Measurements from ENCODE around the gene BTG1.
"Not testable (repeated sequence)": the region's sequence is repeated elsewhere in the genome, so short reads cannot be mapped to it uniquely, and the experiment has no call there.

BTG1 gene

DNA sequence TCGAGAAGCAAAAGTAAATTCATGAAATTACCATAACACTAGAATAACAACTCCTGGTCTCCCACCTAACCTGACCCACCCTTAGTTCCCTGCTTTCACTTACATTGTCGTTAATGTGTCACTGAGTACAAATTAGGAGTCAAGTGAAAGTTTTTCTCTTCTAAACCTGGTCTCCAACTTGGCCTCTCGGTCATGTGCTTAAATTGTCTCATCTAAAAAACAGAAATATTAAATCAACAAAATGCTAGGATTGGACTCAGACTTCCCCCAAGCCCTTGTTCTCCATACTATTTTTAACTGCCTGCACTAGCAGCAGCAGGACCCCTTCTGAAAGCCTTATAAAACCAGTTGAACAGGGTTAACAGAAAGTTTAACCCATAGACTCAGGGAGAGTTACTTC lies 1.8 kb upstream of the BTG1 start:
- no peak for DNase-seq

DNA sequence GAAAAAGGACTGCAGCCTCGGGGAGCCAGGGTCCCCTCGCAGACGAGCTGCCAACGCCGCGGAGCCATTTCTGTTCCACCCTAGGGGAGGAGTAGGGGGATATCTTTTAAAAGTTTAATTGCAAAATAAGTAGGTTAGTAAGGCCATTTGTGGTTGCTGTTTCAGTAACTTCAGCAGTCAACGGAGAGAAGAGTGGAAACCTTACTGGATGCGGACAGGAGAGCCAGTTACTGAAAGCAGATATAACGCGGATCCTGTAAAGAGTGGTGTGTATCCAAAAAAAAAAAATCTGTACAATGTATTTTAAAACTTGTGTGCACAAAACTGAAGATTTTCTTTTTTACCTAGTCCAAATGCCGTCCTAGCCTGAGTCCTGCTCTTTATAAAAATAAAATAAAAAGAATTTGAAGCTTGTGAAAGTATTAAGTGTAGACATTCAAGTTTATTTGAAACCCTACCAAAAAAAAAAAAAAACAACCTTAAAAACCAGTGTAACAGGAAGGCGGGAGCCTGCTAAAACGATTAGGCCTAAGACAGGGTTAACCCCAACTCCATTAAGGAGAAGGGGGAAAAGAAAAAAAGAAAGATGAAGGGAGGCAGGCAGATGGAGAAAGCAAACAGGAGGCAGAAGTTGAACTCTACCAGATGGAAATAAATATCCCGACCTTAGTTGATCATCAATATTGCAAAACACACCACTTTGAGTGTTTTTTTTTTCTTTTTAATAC lies 1.0 kb upstream of the BTG1 start:
- DNase-seq: no peak

DNA sequence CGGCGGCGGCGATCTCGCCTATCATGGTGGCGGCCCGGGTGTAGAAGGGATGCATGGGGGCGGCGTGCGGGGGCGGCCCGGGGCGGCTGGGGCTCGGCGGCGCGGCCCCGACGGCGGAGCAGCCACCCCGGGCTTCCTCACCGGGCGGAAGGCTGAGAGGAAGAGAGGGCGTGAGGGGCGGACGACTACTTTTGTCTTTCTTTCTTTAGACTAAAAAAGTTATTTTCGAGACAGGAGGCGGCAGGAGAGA lies 240 bp downstream of the BTG1 start:
- DNase-seq: no peak

DNA sequence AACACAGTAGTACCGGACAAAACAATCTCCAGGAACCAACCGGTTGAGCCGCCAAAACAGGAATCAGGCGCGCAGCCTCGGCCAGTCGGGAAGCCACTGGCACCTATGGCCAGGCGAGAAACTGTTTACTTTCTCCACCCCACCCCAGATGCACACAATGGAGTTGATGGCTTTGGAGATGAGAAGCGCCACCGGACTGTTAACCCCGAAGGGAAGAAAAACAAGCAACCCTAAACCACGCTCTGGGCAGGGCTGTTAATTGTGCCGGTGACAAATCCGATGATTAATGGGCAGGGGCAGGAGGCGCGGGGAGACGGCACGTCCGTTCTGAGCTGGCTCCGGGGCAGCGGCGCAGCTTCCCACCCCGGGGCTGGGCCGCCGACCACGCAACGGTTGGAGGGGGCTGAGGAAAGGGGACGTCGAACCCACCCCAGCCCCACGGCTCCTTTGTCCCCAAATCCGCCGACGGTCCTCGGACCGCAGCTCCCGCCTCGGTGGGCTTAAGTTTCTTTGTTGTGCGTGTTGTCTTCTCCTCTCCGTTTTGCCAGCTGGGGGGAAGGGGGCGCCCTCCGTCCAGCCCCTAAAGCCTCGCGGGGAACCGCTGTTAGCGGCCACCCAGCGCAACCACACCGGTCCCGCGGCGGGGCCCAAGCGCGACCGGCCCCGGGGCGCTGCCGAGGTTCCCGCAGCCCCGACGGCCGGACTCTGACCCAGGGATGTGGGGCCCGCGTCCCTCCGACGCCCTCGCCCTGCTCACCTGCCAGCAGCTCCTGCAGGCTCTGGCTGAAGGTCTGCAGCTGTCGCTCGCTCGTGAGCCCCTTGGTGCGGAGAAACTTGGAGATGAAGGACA lies 790 bp downstream of the BTG1 start:
- DNase-seq: peak; percentile 72

DNA sequence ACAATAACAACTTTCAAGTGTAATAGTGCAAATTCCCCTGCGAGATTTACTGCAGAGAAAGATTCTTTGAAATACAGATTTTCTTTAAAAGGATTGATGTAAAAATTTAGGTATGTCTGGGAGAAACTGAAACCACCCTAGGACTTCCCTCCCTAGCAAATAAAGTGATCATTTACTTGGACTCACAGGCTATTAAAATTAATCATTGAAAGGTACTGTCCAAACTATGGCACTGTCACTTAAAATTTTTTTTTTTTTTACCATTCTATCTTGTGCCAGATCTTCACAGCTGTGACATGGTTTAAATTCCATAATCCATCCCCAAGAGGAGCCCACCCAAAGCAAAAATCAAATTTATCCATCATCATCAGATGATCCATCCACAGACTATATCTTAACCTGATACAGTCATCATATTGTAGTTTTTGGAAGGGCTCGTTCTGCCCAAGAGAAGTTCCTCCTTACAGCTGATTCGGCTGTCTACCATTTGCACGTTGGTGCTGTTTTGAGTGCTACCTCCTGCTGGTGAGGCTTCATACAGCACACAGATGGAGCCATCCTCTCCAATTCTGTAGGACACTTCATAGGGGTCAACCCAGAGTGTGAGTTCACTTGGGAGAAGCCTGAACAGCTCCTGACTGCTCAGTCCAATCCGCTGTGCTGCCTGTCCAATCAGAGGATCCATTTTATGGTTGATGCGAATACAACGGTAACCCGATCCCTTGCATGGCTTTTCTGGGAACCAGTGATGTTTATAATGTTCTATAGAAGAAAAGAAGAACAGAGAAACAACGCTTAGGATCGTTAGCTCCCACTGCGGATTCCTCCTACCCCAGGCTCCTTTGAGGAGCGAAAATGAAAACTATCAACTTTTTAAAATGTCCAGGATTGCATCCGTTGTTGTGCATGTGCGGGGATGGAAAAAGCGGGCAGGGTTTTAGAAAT lies 1.7 kb downstream of the BTG1 start:
- peak; percentile 89 for DNase-seq

DNA sequence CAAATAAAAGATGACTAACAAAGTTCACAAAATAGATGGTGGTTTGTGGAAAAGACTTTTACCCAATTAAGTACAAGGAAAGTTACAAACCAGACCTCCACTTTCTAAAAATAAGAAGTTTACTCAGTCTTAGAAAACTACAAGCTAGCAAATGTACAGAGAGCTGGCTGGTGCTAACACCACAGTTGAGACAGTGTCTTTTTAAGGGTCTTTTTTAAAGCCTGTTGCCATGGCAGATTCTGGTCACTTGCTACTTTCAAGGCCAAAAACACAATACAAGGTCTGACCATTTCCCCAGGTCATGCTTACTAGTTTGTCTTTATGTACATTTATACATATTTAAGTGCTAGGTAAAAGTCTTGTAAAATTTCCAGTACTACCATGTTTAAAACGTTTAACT lies 2.4 kb downstream of the BTG1 start:
- no peak for DNase-seq

DNA sequence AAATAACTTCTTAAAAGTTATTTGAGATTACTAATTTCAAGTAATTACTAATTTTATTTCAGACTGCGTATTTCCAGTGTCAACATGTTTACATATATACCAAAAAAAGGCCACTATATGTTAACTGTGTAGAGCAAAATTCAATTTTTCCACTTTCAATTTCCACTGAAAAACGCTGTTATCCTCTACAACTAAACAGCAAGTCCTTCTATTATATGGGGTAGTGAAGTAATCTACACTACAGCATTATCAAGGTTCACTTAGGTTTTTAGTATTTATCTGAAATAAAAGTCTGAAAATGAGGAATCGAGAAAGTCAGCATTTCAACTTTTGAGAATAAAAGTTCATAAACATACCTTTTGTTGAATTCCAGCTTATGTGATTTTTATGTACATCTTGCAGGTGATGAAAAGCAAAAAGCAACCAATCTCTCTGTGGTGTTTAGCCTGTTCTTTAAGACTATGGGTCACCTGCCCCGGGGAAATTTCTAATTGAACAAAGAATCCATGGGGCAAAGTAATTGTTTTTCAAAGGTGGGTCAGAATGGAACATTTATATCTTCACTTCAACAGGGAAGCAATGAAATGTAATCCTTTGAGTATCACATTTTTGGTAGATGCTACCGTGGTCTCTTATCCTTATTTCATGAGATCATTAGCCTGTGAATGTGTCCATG lies 3.3 kb downstream of the BTG1 start:
- no peak for DNase-seq

DNA sequence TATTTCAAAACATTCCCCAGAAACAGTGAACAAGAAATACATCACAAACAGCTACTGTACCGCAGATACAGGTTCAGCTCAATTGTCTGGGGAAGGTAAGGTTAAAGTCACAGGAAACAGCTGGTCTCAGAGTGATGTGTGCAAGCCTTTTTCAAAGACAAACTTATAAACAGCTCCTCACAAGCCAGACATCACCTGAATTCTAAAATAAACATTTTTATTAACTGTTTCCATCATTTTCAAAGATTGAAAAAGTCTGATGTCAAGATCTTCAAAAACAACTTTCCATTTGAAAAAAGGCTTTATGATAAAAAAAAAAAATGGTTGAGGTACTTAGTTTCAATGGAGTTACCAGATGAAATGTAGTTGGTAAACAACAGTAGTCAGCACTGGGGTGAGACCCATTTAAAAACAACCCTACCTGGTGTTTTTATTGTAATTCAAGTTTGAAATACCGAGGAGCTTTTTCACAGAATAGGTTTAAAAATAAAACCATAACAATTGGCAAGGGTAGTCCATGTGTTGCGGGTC lies 4.0 kb downstream of the BTG1 start:
- DNase-seq: no peak

DNA sequence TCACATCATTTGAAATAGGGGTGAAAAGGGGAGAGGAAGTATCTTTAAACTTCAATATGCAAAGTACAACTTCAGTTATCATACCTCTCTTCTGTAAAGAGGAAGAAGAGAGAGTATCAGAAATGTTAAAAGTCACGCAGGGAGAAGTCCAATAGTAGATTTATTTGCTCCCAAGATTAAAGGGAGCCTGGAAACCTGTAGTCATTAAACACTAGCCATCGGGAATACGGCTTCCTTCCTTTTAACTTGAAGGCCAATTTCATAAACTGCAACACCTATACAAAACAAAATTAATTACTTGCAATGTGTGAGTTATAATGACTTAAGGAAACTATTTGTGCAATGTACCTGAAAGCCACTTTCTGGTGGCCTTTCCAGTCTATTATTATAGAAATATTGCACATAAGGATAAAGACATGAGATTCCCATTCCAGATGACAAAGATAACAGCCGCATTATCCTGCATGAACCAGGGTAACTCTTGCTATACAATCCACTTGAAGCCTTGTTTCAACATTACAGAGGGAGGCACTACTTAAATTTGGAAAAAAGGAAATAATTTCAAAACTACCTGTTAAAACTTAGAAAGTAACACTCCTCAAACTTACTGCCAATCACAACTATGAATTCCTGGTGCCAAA lies 4.6 kb downstream of the BTG1 start:
- no peak for DNase-seq

DNA sequence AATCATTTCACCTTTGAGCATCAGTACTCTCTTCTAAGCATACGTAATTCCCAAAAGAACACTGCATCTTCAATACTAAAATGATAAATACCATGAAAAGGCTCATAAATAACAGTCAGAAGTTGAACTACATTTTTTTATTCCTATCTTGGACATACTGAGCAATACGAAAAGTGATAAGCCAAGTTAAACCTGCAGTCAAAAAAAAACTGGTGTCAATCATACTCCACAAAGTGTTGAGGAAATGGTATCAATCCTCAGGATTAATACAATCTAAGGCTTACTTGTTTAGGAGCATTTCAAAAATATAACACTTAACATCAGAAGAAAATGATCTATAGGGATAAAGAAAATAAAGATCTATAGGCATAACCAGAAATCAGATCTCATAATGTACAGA lies 5.5 kb downstream of the BTG1 start:
- no peak for DNase-seq

DNA sequence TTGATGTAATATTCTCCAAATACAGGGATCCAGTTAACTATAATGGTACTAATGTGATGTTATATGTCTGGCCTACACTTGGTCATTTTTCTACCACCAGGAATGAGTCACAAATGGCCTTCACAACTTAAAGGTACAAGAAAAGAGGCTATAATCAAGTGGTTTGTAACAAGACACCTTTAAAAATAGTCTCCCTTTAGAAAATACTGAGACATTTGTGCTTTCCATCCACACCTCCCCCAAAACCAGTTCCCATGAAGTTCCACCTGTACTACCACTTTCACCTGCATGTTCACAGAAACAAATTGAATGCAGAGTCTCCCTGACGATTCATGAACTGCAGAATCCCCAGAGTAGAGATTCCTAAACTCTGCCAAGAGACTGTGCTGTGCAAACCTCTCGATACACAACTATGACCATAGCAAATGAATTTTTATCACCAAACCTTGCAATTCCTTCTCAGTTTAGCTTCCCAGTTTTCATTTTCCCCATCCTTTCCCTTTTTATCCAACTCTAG lies 6.0 kb downstream of the BTG1 start:
- no peak for DNase-seq

DNA sequence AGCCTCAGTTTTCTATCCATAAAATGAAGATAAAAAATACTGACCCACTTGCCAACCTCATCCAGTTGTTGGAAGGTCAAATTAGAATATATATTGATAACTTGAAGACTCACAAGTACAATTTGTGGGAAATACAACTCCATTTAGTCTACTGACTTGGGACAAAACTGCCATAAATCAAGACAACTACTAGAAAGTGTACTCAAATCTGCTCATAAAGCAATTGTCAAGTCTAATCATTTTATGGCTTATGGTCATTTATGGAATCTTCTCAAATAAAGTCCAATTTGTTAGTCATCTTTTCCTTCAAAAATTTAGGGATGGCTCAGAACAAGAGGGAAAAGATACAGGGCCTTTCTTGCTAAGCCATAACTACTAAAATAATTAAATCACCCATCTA lies 7.0 kb downstream of the BTG1 start:
- DNase-seq: no peak

DNA sequence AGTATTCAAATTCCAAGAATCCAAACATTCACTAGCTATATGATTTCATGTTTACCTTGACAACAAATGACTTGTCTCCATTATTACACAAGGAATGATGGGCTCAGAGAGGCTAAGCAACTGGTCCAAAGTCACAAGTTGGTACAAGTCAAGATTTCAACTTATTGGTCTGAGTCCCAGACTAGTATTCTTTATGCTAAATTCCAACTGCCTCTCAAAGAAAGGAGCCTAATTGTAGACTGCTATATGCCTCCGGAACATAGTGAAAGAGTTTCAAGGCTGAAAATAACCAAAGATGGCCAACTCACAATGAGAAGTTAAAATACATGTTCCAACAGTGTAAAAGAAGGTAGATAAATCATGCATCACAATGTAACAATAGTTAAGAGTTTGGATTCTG lies 7.5 kb downstream of the BTG1 start:
- no peak for DNase-seq

DNA sequence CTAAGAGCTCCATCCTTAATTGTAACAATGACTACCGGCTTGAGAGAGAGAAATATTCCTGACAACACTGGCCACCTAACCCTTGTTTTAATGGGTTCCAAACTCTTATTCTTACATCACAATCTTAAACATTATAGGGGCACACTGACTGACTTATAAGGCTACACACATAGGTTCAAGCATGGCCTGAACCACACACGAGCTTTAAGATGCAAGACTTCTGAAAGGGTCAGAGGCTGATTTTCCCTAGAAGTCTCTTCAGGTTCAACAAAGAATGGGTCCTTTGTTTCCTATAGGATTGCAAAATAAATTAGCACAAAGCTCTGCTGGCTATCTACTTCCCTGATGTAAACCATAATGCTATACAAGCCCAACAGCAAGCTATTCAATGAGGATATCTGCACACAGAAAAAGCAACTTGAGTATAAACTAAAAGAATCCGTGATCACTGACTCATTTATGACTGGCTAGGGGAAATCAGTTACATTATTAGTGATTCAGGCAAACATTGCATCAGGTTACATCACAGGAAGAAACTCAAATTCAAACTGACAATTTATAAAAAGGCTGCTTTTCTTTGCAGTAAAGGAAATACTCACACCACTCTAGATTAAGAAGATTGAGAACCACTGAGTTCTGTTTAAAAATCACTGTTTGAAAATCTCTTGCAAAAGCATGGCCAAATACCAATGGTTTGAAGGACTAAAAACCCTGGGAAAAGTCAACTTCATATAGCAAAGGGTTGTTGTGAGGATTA lies 8.5 kb downstream of the BTG1 start:
- no peak for DNase-seq

DNA sequence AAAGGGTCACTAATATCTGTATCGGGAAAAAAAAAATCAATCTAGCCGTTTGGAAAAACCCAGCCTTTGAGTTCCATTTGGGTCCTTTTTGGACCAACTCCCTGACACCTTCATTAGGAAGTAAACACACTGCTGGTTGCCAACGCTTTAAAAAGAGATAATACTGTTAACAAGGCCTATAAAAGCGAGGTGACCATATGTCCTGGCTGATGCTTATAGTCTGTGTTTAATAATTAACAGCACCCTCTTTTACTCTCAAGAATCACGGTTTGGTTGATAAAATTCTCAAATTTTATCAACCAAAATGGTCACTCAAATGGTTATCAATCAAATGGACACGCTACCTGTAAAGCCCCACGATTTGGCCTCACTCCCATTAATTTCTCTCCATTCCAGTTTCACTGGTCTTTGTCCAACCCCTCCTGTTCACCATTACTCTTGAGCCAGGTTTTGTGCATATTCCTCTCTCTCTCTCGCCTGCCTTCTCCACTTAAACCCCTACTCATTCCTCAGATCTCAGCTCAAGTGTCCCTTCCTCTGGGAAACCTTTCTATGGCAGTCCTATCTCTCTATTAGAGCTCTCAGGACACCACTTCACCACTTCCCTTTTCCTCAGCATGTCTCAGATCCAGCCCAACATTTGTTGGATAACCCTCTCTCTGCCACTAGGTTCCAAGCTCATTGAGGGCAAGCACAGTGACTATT lies 9.5 kb downstream of the BTG1 start:
- DNase-seq: no peak

DNA sequence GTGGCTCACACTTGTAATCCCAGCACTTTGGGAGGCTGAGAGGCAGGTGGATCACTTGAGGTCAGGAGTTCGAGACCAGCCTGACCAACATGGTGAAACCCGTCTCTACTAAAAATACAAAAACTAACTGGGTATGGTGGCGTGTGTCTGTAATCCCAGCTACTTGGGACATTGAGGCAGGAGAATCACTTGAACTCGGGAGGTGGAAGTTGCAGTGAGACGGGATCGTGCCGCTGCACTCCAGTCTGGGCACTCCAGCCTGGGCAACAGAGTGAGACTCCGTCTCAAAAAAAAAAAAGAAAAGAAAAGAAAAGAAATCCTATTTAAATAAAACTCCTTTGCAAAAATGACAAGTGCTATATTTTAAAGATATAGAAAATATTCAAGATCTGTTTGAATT lies 10.1 kb downstream of the BTG1 start:
- DNase-seq: not testable (repeated sequence)

DNA sequence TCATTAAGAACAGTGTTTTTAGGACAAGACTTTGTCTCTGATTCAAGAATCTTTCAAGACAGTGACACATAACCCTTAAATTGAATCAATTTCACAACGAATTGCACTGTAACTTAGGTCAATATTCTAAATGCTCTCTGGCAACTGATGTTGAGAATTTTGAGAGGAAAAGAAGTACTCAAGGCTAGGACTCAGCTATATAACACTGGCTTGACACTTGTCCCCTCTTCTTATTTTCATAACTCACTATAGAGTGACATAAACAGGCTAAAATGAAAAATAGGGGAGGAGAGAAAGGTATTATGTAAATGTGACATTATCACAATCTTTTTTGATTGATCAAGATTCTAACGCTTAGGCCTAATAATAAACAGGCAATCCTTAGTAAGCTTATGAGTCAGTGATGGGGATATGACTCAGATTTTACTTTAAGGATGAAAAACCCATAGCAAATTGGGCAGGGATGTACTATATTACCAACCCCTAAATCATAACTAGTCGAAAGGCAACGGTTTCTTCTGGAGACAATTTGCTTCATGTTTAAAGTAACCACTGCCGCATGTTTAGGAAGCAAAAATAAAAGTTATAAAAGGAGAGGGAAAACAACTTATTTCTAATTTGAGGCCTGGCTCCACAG lies 10.9 kb downstream of the BTG1 start:
- DNase-seq: no peak

DNA sequence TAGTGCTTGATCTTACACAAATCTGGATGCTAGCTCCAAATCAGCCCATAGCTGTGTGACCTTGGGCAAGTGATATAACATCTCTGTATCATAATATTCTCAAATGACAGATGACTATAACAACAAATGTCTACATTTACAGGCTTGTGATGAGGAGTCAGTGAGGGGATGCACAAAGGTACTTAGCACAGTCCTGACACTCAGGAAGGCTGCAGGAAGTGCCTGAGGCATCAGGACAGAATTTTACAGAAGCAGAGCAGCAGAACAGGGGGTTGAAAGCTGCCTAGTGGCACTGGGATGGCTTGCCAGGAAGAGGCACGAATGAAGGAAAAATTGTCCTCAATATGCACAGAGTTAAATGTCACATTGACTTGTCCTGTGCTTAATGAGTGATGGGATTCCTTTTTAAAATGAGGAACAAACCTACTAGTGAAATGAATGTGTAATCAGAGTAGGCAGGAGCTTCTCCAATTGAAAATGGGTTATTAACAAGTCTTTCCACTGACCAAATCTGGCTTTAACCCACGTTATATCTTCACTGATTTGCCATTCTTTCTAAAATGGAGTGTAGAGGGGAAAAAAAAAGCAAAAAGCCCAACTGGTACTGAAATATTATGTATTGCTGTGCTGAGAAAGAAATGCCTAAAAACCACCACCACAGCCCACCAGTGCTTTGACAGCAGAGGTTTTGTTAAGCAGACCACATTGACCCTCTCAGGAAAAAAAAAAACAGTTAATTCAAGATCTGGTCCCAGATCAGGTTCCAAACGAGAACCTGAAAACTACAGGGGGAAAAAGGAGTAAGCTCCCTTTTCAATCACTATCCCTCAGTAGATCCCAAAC lies 11.6 kb downstream of the BTG1 start:
- DNase-seq: no peak

DNA sequence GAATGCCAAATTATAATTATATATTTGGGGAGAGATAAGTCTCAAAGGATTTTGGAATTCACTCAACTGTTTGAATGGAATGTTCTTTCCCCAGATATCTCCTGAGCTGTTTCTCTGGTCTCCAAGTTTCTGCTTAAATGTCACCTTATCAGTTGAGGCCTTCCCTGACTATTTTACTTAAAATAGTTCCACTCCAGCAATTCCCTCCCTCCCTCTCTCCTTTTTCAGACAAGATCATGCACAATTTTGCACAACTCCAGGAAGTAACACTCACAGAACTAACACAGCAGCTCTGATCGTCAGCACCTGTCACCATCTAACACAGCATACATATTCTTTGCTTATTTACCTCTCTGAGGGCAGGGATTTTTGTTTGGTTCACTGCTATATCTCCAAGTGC lies 12.5 kb downstream of the BTG1 start:
- no peak for DNase-seq
